ELR (cell line): ENCODE data around the gene GPC6.
A peak's percentile ranks its signal among the peaks of the same experiment; 100 is the strongest.

Experiments
- DNase-seq: peaks from one replicate; pipeline ENCODE4 v3.0.0-alpha.2; 2015; ENCODE audit warnings: low read depth

Gene GPC6

DNA sequence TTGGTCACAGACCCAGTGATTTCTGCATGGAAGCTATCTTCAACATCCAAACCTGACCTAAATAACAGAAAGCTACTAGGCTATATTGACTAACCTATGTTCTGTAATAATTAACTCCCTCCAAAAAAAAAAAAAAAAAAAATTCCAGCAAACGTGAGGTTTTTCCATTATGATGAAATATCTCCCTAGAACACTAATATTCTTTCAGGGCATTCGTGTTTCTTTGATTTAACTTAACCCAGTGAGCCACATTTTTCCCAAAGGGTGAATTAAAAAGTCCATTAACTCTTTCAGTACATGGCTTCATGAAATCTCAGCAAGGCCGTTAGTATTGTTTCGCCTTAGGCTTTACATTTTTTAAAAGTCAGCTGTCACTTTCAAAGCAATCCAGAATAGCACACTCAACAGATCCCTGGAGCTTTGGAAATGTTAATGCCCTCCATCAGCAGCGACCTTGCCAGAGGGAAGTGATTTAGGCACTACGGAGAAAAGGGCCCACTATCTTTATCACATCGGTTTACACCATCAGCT is 1077.1 kb downstream of the GPC6 start:
- no peak for DNase-seq

DNA sequence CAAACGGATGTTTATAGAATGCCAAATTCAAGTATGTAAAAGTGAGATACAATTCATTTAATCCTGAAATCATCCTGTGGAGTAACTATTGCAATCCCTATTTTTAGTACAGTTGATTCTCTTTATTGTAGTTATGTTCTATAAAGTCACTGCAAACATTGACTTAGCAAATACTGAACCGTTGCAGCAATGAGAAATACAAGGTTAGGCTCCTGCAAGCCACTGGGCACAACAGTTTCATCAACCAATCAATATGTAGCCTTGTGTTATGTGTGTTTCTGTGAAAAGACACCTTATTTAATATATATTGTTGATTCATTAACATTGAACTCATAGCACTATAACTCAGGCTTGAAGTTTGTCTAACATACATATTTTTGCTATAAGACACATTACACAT is 1078.4 kb downstream of the GPC6 start:
- DNase-seq = no peak

DNA sequence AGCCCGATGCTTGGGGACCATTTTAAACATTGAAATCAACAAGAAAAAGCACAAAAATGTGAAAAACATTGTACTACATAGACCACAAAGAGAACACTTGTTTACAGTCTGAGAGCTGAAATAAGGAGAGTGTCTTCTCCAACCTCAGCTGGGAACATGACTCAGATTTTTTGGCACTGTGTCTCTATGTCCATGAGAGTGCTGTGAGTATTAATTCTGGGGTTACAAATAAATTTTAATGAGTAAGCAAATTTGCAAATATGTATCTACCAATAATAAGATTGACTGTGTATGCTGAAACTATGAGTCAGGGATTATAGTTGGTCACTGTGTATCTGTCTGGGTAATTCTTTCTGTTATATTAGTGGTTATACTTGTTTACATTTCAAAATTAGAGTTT is 1078.9 kb downstream of the GPC6 start:
- DNase-seq = peak; percentile 80

DNA sequence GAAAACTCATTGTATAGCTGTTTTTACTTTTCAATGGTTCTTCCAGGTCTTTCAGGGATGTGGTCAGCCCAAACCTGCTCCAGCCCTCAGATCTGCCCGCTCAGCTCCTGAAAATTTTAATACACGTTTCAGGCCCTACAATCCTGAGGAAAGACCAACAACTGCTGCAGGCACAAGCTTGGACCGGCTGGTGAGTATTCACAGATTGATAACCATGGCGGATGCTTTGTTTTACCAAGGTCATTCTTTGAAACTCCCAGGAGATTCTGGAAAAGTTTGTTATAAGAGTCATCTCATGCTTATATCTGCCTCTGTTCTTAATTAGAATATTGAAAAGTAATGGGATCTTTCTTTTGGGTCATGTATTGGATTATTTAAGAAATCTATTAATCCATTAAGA is 1079.3 kb downstream of the GPC6 start:
- DNase-seq = no peak

DNA sequence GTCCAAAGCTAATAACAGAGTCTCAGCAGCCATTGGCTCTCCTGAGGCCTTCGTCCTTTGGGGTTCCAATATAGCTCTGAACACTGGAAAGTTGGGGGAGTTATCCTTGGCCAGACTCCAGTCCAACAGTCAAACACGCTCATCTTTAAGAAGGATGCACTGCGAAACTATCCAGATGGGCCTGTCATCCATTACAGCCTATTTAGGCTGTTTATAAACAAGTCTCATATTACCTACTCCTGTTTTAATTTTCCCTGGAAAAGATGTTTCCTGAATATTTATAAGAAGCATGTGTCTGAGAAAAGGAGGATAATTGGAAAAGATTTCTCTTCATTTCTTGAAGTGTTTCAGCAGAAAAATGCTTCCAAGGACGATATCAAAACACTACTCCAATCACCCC is 1082.2 kb downstream of the GPC6 start:
- no peak for DNase-seq

DNA sequence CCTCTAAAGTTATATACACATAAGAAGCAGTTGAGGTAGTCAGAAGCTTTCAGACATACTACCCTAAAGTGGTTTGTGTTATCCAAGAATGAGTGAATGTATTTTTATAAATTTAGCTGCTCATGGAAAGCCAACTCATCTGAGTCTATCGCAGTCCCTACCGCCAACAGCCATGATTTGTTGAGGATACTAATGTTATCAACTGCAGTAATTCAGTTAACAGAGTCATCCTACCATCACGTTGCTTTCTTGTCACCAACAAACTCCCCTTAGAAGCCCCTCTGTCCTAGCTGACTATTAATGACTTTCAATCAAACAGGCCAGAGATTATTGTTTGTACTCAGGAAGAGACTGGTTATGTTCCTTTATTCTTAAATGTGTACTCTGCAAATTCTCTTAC is 1083.0 kb downstream of the GPC6 start:
- DNase-seq = no peak

DNA sequence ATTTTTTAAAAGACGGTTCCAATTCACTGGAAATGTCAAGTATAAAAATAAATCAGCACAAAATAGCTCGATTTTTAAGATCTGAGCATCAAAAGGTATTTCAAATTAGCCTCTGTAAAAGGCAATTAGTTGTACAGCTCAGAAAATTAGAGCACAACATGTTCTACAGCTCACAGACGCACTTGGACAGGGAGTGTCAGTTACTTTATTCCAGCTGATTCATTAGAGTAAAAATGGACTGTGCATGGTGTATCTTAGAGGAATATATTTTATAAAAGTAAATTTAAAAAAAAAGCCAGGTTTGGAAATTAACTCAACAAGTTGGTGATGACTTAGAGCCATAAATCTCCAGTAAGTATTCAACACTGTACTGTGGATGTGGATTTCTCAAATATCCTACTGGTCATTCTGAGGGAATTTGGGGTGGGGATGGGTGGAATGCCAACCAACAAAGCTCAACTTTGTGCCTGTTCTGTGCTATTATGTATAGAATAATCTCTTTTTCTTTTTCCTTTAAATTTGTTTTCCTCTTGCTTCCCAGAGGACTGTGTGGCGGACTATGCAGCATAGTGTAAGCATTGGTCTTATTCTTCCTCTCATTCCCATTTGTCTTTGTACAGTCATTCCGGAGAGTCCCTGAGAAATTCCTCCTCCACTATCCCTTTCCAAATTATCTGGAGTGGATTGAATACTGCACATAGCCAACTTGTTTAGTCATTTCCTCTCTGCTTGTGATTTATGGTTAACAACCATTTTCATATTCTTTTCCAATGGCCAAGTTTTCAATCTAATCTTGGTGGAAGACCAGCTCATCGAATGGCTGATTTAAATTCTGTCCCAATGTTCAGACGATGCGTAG is 1083.6 kb downstream of the GPC6 start:
- DNase-seq = peak; percentile 95

DNA sequence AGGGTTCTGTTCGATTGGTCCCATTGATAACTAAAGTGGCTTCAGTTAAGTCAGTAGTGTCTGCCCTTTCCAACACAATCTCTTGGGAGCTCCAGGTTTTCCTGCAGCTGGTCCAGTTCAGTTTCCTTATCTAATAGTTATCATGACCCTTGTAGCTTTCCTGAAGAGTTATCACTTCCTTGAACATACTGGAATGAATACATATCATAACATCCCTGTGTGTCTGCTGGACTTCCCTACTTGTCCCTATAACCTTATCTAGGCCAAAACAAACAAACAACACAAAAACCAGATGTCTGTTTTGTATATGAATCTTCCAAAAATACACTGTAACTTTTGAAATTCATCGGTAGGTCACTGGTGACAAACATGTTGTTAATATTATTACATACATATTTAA is 1085.3 kb downstream of the GPC6 start:
- DNase-seq = no peak

DNA sequence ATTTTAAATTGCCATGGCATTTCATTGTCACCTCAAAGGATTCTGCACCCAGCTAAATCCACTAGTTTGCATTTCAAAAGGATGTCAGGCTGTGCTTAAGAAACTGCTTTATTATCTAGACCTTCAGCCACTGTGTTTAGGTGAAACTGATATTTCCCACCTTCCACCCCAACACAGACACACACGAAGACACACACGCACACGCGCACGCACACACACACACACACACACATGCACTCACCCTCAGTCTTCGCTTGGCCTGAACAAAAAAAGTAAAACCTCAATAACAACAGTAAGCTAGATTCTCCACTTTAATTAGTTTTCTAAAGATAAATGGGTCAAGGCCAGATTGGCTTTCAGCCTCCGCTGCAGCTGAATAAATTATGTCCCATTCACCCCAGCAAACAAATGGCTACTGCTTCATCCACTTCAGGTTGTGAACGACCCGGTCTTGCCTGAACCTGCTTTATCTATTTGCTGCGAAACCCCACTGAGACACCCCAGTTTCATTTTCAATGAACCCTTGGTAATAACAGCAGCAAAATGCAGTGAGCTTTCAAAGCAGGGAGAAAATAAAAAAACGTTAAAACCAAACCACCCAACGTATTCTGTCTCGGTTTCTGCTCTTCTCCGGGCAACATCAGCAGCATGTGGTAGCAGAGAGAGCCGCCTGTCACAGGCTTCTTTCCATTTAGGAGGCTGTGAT is 1086.1 kb downstream of the GPC6 start:
- no peak for DNase-seq

DNA sequence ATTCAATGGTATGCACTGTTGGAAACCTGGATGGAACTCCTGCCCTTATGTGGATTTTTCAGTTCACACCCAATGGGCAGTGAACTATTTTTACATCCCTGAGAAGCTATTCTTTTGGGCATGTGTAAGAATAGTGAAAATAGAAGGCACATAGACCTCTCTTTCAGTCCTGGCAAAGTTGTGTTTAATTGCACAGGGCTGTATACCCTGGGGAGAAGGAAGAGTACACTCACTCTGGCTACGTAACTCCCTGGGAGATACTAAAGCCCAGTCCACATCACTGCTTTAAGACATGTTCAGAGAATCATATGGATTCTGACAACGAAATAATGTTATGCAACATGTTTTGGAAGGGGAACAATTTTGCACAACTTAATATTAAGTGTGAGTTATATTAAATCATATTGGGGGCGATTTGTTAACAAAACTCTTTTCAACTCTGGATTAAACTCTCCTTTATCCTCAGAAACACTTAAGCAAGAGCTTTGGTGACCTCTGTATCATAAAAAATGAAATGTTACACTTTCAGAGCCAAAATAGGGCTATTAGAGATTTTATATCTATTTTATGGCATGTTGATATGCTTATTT is 1086.8 kb downstream of the GPC6 start:
- DNase-seq = no peak

DNA sequence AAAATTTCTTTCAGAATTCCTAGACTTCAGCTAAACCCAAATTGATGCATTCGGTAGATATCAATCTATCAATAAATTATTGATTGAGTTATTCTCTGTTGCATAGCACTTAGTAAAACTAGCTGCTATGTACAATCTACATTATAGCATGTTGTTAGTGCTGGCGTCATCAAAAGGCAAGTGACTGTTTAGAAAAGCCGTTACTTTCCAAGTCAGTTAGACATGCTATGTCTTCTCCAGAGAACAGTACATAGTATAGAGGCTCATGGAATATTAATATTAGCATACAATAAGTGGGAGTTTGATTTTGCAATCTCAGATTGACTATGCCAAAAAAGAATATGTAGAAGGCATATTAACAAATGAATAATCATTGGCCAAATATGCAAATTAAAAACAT is 1087.3 kb downstream of the GPC6 start:
- DNase-seq = no peak

DNA sequence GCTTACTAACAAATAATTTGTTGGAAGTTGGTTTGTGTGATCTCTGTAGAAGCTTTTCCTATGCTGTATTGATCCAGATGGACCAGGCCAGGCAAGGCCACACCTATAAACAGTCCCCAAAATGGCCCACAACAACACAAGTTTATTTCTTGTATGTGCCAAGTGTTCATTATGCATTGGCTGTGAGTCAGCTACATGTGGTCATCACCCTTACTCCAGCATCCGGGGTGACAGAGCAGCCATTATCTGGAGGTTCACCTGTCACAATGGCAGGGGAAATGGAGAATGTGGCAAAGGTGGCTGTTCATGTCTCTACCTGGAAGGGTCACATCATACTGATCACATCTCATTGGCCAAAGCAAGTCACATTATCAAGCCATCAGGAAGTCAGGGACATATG is 1088.6 kb downstream of the GPC6 start:
- DNase-seq = peak; percentile 42

DNA sequence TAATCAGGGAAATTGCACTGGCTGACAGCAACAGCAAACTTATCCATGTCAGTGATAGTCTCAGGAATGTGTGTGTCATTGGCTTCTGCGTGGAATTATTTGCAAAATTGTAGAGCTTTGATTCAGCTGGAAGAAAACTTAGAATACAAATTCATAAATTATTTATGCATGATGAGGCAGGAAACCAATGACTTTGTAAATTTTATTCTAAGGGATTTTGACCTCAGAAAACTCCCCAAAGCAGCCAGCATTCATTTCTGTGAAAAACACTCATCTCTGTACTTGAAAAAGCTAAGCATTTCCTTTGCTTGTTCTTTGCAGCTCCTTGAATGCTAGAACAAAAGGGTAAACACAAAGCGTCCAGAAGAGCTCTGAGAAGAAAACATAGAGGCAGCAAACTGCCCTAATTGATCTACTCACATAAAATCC is 1090.5 kb downstream of the GPC6 start:
- peak; percentile 74 for DNase-seq

DNA sequence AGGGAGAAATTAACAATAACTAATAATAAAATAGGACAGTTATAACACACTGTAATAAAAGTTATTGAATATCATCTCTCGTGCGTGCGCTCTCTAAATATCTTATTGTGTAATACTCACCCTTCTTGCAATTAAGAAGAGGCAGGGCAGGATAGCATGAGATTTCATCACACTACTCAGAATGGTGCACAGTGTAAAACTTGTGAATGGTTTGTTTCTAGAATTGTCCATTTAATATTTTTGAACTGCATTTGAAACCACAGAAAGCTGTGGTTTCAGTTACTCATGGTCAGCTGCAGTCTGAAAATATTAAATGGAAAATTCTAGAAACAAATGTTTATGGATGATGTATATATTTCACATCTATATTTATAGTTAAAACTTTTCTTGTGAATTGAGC is 1091.8 kb downstream of the GPC6 start:
- DNase-seq = peak; percentile 28

DNA sequence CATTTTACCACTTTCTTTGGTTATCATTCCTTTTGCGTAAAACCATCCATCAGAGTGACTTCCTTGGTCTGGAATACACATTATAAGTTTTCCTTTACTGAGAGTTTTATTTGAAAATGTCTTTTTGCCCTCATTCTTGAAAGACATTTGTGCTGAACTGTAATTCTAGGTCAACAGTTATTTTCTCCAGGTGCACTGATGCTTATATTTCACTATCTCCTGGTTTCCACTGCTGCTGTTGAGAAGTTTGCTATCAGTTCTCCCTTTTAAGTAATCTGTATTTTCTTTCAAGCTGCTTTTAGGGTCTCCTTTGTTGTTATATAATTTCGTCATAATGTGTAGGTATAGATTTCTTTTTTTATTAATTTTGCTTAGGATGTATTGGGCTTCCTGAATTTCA is 1092.9 kb downstream of the GPC6 start:
- DNase-seq = no peak

DNA sequence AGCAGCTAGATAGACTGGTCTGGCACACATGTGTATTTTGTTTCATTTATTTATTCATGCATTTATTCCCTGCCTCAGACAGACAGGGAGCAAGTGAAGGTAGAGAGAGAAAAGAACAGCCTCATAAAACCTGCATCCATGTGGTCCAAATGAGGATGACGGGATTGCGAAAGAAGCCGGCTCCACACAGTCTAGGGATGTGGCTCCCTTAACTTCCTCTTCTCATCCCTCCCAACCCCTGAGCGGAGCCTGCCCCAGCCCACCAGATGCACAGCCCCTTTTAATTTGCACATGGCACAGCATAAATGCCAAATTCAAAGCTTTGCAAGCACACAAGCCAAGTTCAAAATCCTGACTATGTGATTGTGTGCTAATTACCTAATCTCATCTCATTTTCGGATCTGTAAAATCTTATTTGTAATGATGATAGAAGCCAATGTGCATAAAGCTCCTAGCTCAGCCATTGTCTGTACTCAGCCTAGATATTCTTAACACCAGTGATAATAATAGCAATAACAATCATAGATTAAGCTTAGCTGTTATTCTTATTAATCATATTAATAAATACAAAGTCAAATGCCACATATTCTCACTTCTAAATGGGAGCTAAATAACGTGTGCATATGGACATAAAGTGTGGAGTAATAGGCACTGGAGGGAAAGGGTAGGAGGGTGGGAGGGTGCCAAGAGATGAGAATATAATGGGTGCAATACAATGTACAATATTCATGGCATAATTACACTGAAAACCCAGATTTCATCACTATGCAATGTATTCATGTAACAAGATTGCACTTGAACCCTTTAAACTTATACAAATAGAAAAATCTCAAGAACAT is 1096.5 kb downstream of the GPC6 start:
- DNase-seq = peak; percentile 63

DNA sequence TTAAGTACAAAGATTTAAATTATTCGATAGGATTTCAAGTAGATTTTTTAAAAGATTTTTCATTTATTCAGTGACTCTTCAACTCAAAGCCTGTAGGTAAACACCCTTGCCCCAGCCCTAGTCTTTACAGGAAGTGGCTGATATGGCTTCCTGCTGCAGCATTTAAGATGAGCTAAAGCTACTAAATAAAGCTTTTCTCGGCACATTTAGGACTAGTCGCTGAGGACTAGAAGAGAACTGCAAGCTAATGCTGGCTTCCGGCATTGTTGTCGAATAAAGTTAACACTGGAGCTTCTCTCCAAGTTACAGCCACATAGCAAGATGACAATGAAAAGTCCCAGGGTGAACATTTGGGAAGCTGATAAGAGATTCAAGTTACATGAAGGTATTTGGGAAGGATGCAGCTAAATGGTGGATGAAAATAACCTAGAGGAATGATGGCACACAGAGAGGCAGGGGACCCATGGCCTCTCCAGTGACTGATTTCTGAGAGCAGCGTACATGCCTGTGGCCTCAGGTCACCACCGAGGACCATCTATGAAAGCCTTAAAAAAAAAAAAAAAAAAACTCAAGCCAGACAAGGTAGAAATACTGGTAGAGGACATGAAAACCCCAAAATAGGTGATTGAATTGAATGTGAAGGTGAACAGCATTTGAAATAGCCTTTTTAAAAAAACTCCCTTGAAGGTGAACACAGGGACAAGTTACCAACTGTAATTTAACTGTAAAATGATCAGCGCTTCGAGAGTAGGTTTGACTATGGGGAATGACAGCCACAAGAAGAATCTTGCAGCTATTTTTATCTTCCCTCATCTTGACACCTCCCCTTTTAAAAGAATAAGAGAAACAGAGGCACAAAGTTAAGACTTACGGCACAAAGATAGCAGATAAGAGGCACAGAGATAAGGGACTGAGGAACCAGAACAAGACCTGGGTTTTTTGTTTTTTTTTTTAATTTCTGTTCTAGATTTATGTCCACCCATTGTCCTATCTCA is 1097.5 kb downstream of the GPC6 start:
- DNase-seq = no peak

DNA sequence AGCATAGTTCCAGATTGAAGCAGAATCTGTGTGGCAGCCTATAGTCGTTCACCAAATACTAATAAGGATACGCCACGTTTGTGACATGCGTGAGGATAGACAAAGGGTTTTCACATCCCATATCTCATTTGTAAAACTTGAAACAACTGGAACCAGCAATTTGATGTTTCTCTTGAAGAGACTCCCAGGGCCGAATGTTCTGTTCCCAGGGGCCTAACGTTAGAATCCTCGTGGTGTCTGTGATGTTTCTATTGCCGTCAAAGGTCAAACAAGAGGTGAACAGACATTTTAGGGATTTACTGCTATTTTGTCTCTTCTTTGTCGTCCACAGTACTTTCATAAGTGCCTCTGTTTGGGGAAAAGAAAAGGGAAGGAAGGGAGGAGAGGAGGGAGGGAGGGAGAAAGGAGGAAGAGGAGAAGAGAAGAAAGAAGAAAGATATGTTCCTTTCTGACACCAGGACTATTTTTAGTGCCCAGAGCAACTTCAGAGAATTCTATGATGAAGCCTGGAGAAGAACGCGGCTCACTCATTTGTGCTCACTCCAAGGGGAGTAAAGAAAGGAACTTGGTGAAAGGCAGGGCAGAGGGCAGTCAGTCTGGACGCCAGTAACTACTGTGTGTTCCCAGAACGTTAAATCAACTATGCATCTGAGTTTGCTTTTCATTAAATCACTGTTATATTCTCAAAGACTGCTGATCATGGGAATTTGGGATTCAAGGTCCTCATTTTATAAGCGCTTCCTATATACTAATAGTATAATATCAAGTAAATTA is 1098.3 kb downstream of the GPC6 start:
- DNase-seq = no peak

DNA sequence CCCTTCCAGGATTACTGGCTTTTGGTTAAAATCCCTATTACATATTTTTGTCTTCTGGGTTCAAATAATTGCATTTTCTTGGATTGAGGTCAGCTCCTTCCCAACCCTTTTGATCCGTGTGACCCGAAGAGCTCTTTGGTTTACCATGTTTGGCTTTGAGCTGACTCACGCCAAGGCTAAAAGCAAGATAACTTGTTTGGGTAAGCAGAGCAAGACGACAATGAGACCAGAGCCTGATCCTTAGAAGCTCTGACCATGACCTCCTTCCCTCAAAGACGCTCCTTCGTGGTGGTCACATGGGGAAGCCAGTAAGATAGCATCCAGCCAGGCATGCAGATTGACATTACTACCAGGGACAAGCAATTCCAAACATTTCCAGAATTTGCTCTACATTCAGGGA is 1099.0 kb downstream of the GPC6 start:
- DNase-seq = no peak

DNA sequence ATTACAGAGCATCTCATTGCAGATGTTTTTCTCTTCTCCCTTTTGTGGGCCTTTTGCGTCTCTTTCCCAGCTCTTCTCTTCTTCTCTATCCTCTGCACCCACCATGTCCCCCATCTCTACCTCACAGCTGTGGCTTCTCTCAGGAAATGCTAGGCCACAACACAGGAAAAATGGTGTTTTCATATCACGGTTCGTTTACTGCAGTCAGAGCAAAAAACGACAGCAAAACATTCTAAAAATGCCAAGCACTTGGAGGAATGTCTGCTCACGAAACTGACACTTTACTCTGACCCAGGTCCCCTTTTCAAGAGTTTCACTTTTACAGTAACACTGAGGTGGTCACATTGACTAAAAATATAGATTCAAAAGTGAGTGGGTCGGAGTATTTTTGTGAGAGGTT is 1100.7 kb downstream of the GPC6 start:
- no peak for DNase-seq
